Measurements from ENCODE around the gene WDR72. TPM values are rescaled to one million over a fixed set of nuclear protein-coding genes. Genes with fewer than 3 reads are reported as not detected.
"Not testable (repeated sequence)": the region's sequence is repeated elsewhere in the genome, so short reads cannot be mapped to it uniquely, and the experiment has no call there.

Gene WDR72
- total RNA-seq, 4 donors from 2014 or later = not detected

- no peaks in the 10 kb centered on the region for H3K36me3 ChIP-seq
- no peaks in the 10 kb centered on the region for H3K27me3 ChIP-seq
- no peaks in the 10 kb centered on the region for H3K4me1 ChIP-seq
- TF ChIP-seq EP300 (IDR thresholded peaks at IDR 0.05) (no peak), POLR2A (IDR thresholded peaks at IDR 0.05; ENCODE audit: low read depth) (no peak), POLR2AphosphoS5 (IDR thresholded peaks at IDR 0.05) (no peak)
- TF ChIP-seq, protein P1, sequence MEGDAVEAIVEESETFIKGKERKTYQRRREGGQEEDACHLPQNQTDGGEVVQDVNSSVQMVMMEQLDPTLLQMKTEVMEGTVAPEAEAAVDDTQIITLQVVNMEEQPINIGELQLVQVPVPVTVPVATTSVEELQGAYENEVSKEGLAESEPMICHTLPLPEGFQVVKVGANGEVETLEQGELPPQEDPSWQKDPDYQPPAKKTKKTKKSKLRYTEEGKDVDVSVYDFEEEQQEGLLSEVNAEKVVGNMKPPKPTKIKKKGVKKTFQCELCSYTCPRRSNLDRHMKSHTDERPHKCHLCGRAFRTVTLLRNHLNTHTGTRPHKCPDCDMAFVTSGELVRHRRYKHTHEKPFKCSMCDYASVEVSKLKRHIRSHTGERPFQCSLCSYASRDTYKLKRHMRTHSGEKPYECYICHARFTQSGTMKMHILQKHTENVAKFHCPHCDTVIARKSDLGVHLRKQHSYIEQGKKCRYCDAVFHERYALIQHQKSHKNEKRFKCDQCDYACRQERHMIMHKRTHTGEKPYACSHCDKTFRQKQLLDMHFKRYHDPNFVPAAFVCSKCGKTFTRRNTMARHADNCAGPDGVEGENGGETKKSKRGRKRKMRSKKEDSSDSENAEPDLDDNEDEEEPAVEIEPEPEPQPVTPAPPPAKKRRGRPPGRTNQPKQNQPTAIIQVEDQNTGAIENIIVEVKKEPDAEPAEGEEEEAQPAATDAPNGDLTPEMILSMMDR (IDR thresholded peaks at IDR 0.05) = no peak
- intact Hi-C loops (cut with DNase I) = no loop called here
- WGBS = 63% methylated on average over 2 of the region's 2 CpGs
- DNase-seq (ENCODE audit: extremely low spot score) = no peak
- no peak overlapping the region for H3K4me3 ChIP-seq
- H3K27ac ChIP-seq (replicated peaks in 1 of 4) = no peak overlapping the region
- H3K9me3 ChIP-seq = no peaks in the 10 kb centered on the region
These were observed 30.4 kb upstream of the WDR72 start for GRCh38 chr15:53789654-53790375.

GRCh38 chr15:53786401-53786800 lies 26.9 kb upstream of the WDR72 start:
- intact Hi-C loops (cut with DNase I) = no loop called here
- no peak for DNase-seq (ENCODE audit: extremely low spot score)
- Histone ChIP-seq H3K36me3 (no peaks in the 10 kb centered on the region), H3K27ac (replicated peaks in 1 of 4) (no peak overlapping the region), H3K4me1 (no peaks in the 10 kb centered on the region), H3K9me3 (no peaks in the 10 kb centered on the region), H3K4me3 (no peak overlapping the region), H3K27me3 (no peaks in the 10 kb centered on the region)
- TF ChIP-seq POLR2A (IDR thresholded peaks at IDR 0.05; ENCODE audit: low read depth) (no peak), EP300 (IDR thresholded peaks at IDR 0.05) (no peak), POLR2AphosphoS5 (IDR thresholded peaks at IDR 0.05) (no peak)
- TF ChIP-seq, protein P1 (IDR thresholded peaks at IDR 0.05) = no peak
- 96% methylated on average over 2 of the region's 2 CpGs for WGBS

- H3K4me1 ChIP-seq; H3K27ac ChIP-seq (replicated peaks in 1 of 4); H3K36me3 ChIP-seq; H3K9me3 ChIP-seq; H3K4me3 ChIP-seq; H3K27me3 ChIP-seq; DNase-seq (ENCODE audit: extremely low spot score); intact Hi-C loops (cut with DNase I): not testable (repeated sequence)
- WGBS = 85% methylated on average over 2 of the region's 2 CpGs
These were observed 25.8 kb upstream of the WDR72 start for GRCh38 chr15:53785241-53785640.

GRCh38 chr15:53762916-53763315 lies 3.5 kb upstream of the WDR72 start:
- H3K4me1 ChIP-seq = peaks cover 0 to 9% (median 7%) of the 10 kb centered on the region in 4 donors
- H3K27ac ChIP-seq (replicated peaks in 1 of 4) = no peak overlapping the region
- intact Hi-C loops (cut with DNase I) = no loop called here
- peaks cover 0 to 45% (median 7%) of the 10 kb centered on the region in 4 donors for H3K27me3 ChIP-seq
- WGBS = 72% methylated on average over 2 of the region's 2 CpGs
- DNase-seq (ENCODE audit: extremely low spot score) = no peak
- TF ChIP-seq, protein P1 (IDR thresholded peaks at IDR 0.05) = no peak
- TF ChIP-seq POLR2AphosphoS5 (IDR thresholded peaks at IDR 0.05) = no peak
- TF ChIP-seq EP300 (IDR thresholded peaks at IDR 0.05) = no peak
- TF ChIP-seq POLR2A (IDR thresholded peaks at IDR 0.05; ENCODE audit: low read depth) = no peak
- H3K4me3 ChIP-seq = no peak overlapping the region
- no peaks in the 10 kb centered on the region for H3K9me3 ChIP-seq
- no peaks in the 10 kb centered on the region for H3K36me3 ChIP-seq

- WGBS = 25% methylated on average over 4 of the region's 7 CpGs
- no peak overlapping the region for H3K27ac ChIP-seq (replicated peaks in 1 of 4)
- H3K27me3 ChIP-seq = peaks cover 0 to 45% (median 7%) of the 10 kb centered on the region in 4 donors
- no peak for DNase-seq (ENCODE audit: extremely low spot score)
- no peak overlapping the region for H3K4me3 ChIP-seq
- H3K36me3 ChIP-seq = no peaks in the 10 kb centered on the region
- no peaks in the 10 kb centered on the region for H3K9me3 ChIP-seq
- no peak for TF ChIP-seq EP300 (IDR thresholded peaks at IDR 0.05)
- TF ChIP-seq, protein P1 (IDR thresholded peaks at IDR 0.05) = no peak
- no peak for TF ChIP-seq POLR2AphosphoS5 (IDR thresholded peaks at IDR 0.05)
- no peak for TF ChIP-seq POLR2A (IDR thresholded peaks at IDR 0.05; ENCODE audit: low read depth)
- intact Hi-C loops (cut with DNase I) = no loop called here
- peaks cover 0 to 9% (median 7%) of the 10 kb centered on the region in 4 donors for H3K4me1 ChIP-seq
These were observed 1.1 kb downstream of the WDR72 start for GRCh38 chr15:53758412-53758811.
